Effector memory CD4-positive, alpha-beta T cell (primary cell): ENCODE measurements around the gene SRGAP1.
"Not testable (repeated sequence)": the region's sequence is repeated elsewhere in the genome, so short reads cannot be mapped to it uniquely, and the experiment has no call there.

Experiments used
- DNase-seq, 3 donors: peaks; one replicate each; pipeline ENCODE4 v3.0.0-alpha.2; 2020
- H3K27ac ChIP-seq: 2 replicates; pipeline ENCODE4 v1.7.0; 2013; ENCODE audit warnings: mild to moderate bottlenecking, low read length, moderate library complexity; ENCODE audit not compliant: insufficient read depth, poor library complexity, severe bottlenecking
- H3K27me3 ChIP-seq: replicated peaks from 2 replicates; pipeline ENCODE4 v1.7.0; 2013; ENCODE audit warnings: mild to moderate bottlenecking, low read length; ENCODE audit not compliant: insufficient read depth, control insufficient read depth, poor library complexity, severe bottlenecking
- H3K36me3 ChIP-seq: 2 replicates; pipeline ENCODE4 v1.7.0; 2013; ENCODE audit warnings: mild to moderate bottlenecking, low read length, moderate library complexity; ENCODE audit not compliant: control insufficient read depth, insufficient read depth
- H3K4me1 ChIP-seq: 2 replicates; pipeline ENCODE4 v1.7.0; 2013; ENCODE audit warnings: low read length, mild to moderate bottlenecking; ENCODE audit not compliant: control insufficient read depth, insufficient read depth, poor library complexity, severe bottlenecking
- H3K4me3 ChIP-seq: 2 replicates; pipeline ENCODE4 v1.7.0; 2013; ENCODE audit warnings: low read length, low read depth, mild to moderate bottlenecking; ENCODE audit not compliant: insufficient read depth, poor library complexity, severe bottlenecking
- H3K9me3 ChIP-seq: 2 replicates; pipeline ENCODE4 v1.7.0; 2013; ENCODE audit warnings: mild to moderate bottlenecking, low read length, moderate library complexity; ENCODE audit not compliant: control insufficient read depth

The SRGAP1 gene

GRCh38 chr12:64107776-64108175 is 263.3 kb downstream of the SRGAP1 start:
- H3K36me3 ChIP-seq, result no peaks in the 10 kb centered on the region
- no peak overlapping the region for H3K27ac ChIP-seq
- H3K4me1 ChIP-seq, result no peaks in the 10 kb centered on the region

GRCh38 chr12:64109706-64110105 is 265.2 kb downstream of the SRGAP1 start:
- no peak for DNase-seq
- no peaks in the 10 kb centered on the region for H3K36me3 ChIP-seq
- H3K9me3 ChIP-seq, result no peaks in the 10 kb centered on the region
- H3K4me1 ChIP-seq, result no peaks in the 10 kb centered on the region
- H3K27ac ChIP-seq, result no peak overlapping the region
- no peak overlapping the region for H3K4me3 ChIP-seq
- no peaks in the 10 kb centered on the region for H3K27me3 ChIP-seq

More at GRCh38 chr12:64107776-64108175, 263.3 kb downstream of the SRGAP1 start:
- DNase-seq, result no peak
- Histone ChIP-seq H3K27me3 (no peaks in the 10 kb centered on the region), H3K9me3 (no peaks in the 10 kb centered on the region), H3K4me3 (no peak overlapping the region)

DNA sequence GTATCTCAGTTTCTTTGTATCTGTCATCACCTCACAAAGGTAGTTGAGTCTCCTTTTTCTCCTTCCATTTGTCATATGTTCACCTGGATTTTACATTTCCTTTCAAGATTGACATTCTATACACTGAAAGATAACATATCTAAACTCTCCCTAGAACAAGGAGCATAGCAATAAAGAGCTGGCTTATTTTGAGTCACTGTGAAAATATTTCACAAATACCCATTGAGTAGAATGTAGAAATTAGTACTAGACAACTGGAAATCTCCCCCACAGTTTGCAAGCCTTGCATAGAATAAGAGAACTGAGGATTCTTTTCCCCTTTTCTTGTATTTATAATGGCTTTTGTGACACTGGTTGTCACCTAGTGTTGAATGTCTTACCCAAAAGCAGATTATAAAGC is 266.4 kb downstream of the SRGAP1 start:
- H3K4me3 ChIP-seq, result no peak overlapping the region
- H3K27ac ChIP-seq, result no peak overlapping the region
- H3K4me1 ChIP-seq, result no peaks in the 10 kb centered on the region
- no peaks in the 10 kb centered on the region for H3K27me3 ChIP-seq
- no peaks in the 10 kb centered on the region for H3K36me3 ChIP-seq
- H3K9me3 ChIP-seq, result no peaks in the 10 kb centered on the region
- DNase-seq, result no peak

DNA sequence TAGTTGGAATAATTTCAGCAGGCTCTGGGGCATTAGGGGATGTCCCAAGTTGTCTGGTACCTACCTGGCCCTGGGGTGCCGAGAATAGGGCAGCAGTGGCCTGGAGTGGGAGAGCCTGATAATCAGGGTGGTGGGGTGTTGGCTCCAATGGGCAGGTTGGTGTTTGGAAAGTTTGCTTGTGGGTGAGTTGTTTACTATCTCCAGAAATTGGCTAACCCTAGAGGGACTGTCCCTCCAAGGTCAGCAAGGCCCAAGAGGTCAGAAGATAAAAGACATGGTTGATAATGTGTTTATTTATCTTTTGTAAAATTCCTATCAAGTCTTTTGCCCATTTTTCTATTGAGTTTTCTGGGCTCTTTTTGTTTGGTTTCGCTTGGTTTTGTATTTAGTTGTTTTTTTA is 272.5 kb downstream of the SRGAP1 start:
- no peak overlapping the region for H3K4me3 ChIP-seq
- H3K4me1 ChIP-seq, result no peaks in the 10 kb centered on the region
- DNase-seq, result no peak
- no peaks in the 10 kb centered on the region for H3K27me3 ChIP-seq
- H3K9me3 ChIP-seq, result no peaks in the 10 kb centered on the region
- no peak overlapping the region for H3K27ac ChIP-seq
- H3K36me3 ChIP-seq, result no peaks in the 10 kb centered on the region

- no peaks in the 10 kb centered on the region for H3K4me1 ChIP-seq
- H3K27me3 ChIP-seq, result no peaks in the 10 kb centered on the region
- DNase-seq, result no peak
- H3K27ac ChIP-seq, result no peak overlapping the region
- H3K36me3 ChIP-seq, result no peaks in the 10 kb centered on the region
- no peaks in the 10 kb centered on the region for H3K9me3 ChIP-seq
- H3K4me3 ChIP-seq, result no peak overlapping the region
Measured at GRCh38 chr12:64120568-64120967, 276.1 kb downstream of the SRGAP1 start.

DNA sequence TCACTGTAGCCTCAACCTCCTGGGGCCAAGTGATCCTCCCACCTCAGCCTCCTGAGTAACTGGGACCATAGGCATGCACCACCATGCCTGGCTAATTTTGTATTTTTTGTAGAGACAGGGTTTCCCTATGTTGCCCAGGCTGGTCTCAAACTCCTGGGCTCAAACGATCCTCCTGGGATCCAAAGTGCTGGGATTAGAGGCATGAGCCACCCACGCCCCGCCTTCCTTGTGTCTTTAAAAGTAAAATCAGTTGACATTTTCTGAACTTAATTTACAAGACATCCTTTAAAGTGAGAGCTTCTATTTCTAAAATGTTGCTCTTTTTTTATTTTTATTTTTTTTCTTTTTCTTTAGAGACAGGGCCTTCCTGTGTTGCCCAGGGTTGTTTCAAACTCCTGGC is 276.6 kb downstream of the SRGAP1 start:
- not testable (repeated sequence) for H3K4me3 ChIP-seq, H3K27me3 ChIP-seq

GRCh38 chr12:64122154-64122553 is 277.7 kb downstream of the SRGAP1 start:
- no peak for DNase-seq
- no peaks in the 10 kb centered on the region for H3K4me1 ChIP-seq
- H3K9me3 ChIP-seq, result no peaks in the 10 kb centered on the region
- H3K27me3 ChIP-seq, result no peaks in the 10 kb centered on the region
- H3K4me3 ChIP-seq, result no peak overlapping the region
- no peaks in the 10 kb centered on the region for H3K36me3 ChIP-seq
- H3K27ac ChIP-seq, result no peak overlapping the region

More for the DNA sequence above, 276.6 kb downstream of the SRGAP1 start:
- H3K27ac ChIP-seq, H3K36me3 ChIP-seq, H3K9me3 ChIP-seq, H3K4me1 ChIP-seq, DNase-seq: not testable (repeated sequence)

- Histone ChIP-seq H3K9me3 (no peaks in the 10 kb centered on the region), H3K4me3 (no peak overlapping the region), H3K27ac (no peak overlapping the region), H3K27me3 (no peaks in the 10 kb centered on the region), H3K36me3 (no peaks in the 10 kb centered on the region), H3K4me1 (no peaks in the 10 kb centered on the region)
- no peak for DNase-seq
Measured at GRCh38 chr12:64122995-64123394, 278.5 kb downstream of the SRGAP1 start.

DNA sequence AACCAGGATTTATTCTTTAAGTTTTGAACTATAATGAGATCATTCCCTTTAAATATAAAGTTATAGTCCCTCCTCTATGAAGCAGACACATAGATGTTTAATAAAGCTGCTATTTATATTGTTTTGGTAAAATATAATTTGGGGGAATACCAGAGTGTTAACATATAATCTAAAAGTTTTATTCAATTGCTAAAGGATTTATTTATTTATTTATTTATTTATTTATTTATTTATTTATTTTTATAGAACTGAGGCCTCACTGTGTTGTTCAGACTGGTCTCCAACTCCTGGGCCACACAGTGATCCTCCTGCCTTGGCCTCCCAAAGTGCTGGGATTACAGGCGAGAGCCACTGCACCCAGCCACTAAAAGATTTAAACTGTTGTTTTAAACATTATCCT is 278.9 kb downstream of the SRGAP1 start:
- H3K27ac ChIP-seq, result no peak overlapping the region
- no peak overlapping the region for H3K4me3 ChIP-seq
- H3K36me3 ChIP-seq, result no peaks in the 10 kb centered on the region
- DNase-seq, result no peak
- no peaks in the 10 kb centered on the region for H3K9me3 ChIP-seq
- H3K27me3 ChIP-seq, result no peaks in the 10 kb centered on the region
- no peaks in the 10 kb centered on the region for H3K4me1 ChIP-seq

DNA sequence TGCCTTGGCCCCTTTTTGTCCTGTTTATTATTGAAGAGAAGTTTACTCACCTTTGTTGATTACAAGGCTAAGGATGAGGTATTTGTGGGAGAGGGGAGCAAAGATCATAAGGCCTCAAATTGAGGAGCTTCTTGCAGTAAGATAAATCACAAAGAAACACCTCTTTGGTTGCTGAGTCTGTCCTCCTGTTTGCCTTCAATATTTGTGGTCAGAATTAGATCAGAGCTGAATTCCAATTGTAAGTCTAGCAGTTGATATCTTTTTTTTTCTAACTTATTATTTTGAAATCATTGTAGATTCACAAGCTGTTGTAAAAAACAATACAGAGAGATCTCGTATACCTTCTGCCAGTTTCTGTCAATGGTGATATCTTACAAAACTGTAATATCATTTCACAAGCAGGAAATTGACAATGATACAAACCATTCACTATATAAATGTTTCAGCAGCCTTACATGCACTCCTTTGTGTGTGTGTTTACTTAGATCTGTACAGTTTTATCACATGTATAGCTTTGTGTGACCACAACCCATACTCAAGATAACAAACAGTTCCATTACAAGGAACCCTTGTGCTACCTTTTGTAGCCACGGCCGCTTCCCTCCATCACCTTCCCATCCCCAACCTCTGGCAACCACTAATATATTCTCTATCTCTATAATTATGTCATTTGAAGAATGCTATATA is 280.2 kb downstream of the SRGAP1 start:
- no peaks in the 10 kb centered on the region for H3K36me3 ChIP-seq
- H3K4me3 ChIP-seq, result no peak overlapping the region
- H3K27ac ChIP-seq, result no peak overlapping the region
- no peaks in the 10 kb centered on the region for H3K4me1 ChIP-seq
- H3K27me3 ChIP-seq, result no peaks in the 10 kb centered on the region
- no peak for DNase-seq
- no peaks in the 10 kb centered on the region for H3K9me3 ChIP-seq
